HG02642 (cell line): ENCODE measurements around the gene TCF3.
"Not testable (repeated sequence)": the region's sequence is repeated elsewhere in the genome, so short reads cannot be mapped to it uniquely, and the experiment has no call there.

Experiments
- ATAC-seq: cut with Tn5 transposase; IDR thresholded peaks from one replicate; pipeline ENCODE4 v1.9.1; 2021; ENCODE audit warnings: mild to moderate bottlenecking; ENCODE audit not compliant: unreplicated experiment, poor library complexity

Gene TCF3

GRCh38 chr19:1652471-1653299 lies at the start of gene TCF3:
Gene TCF3, minus strand, starts transcription at chr19:1652615. Its CDS starts 2,367 bp downstream, at chr19:1650248.
- peak; percentile 73 for ATAC-seq

GRCh38 chr19:1700733-1701663 lies 48.6 kb upstream of the TCF3 start:
- ATAC-seq = no peak

- ATAC-seq = no peak
These were observed 47.8 kb upstream of the TCF3 start for GRCh38 chr19:1699998-1700732.

- ATAC-seq = no peak
These were observed 47.0 kb upstream of the TCF3 start for GRCh38 chr19:1699386-1699785.

- ATAC-seq = no peak
These were observed 46.2 kb upstream of the TCF3 start for GRCh38 chr19:1698636-1699035.

GRCh38 chr19:1695481-1695880 lies 43.1 kb upstream of the TCF3 start:
- ATAC-seq = not testable (repeated sequence)

GRCh38 chr19:1691589-1692290 lies 39.3 kb upstream of the TCF3 start:
- ATAC-seq = no peak

GRCh38 chr19:1690699-1691307 lies 38.4 kb upstream of the TCF3 start:
- ATAC-seq = no peak

- not testable (repeated sequence) for ATAC-seq
These were observed 33.4 kb upstream of the TCF3 start for GRCh38 chr19:1685785-1686184.

GRCh38 chr19:1685046-1685445 lies 32.6 kb upstream of the TCF3 start:
- no peak for ATAC-seq

- ATAC-seq = no peak
These were observed 32.1 kb upstream of the TCF3 start for GRCh38 chr19:1684573-1684912.

- ATAC-seq = no peak
These were observed 31.6 kb upstream of the TCF3 start for GRCh38 chr19:1683869-1684572.

- no peak for ATAC-seq
These were observed 28.6 kb upstream of the TCF3 start for GRCh38 chr19:1680976-1681375.

GRCh38 chr19:1678073-1678472 lies 25.7 kb upstream of the TCF3 start:
- no peak for ATAC-seq

GRCh38 chr19:1676351-1677266 lies 24.2 kb upstream of the TCF3 start:
- no peak for ATAC-seq

GRCh38 chr19:1675633-1676350 lies 23.4 kb upstream of the TCF3 start:
- ATAC-seq = no peak

GRCh38 chr19:1674293-1674679 lies 21.9 kb upstream of the TCF3 start:
- ATAC-seq = no peak
